Astrocyte of the cerebellum (primary cell): ENCODE measurements around the gene SRXN1.

ENCODE experiments used
- DNase-seq: peaks from one replicate; pipeline ENCODE4 v3.0.0-alpha.2; 2011; ENCODE audit warnings: low read depth
- H3K4me3 ChIP-seq: 2 replicates; pipeline ENCODE4 v1.5.1; 2011; ENCODE audit warnings: mild to moderate bottlenecking, low read depth, low read length, moderate library complexity
- in situ Hi-C: cut with HindIII; loops from 2 replicates; pipeline ENCODE4 v1.10.0; 2017; ENCODE audit warnings: low sequenced_read_pairs
- TF ChIP-seq, protein P1 (sequence below): IDR thresholded peaks from 2 replicates; pipeline ENCODE4 v1.5.1; 2012; ENCODE audit warnings: low read length, low read depth, moderate library complexity, mild to moderate bottlenecking; ENCODE audit errors: missing control alignments

SRXN1 gene

DNA sequence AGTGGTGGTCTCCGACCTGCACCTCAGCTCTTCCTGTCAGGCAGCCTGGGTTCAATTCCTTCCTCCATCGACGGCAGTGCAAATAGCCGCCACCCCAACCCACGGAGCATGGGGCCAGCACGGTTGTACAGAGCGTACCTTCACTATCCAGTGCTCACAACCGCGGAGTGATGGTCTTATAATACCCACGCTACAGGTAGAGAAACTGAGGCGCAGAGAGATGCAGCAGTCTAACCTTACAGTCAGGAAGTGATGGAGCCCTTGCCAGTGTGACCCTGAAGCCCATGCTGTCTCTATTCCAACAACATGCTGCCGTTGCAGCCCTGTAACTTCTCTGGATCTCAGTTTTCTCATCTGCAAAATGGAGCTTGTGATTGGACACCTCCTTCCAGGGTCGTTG, 11.6 kb upstream of the SRXN1 start:
- no peak for DNase-seq
- TF ChIP-seq, protein P1, sequence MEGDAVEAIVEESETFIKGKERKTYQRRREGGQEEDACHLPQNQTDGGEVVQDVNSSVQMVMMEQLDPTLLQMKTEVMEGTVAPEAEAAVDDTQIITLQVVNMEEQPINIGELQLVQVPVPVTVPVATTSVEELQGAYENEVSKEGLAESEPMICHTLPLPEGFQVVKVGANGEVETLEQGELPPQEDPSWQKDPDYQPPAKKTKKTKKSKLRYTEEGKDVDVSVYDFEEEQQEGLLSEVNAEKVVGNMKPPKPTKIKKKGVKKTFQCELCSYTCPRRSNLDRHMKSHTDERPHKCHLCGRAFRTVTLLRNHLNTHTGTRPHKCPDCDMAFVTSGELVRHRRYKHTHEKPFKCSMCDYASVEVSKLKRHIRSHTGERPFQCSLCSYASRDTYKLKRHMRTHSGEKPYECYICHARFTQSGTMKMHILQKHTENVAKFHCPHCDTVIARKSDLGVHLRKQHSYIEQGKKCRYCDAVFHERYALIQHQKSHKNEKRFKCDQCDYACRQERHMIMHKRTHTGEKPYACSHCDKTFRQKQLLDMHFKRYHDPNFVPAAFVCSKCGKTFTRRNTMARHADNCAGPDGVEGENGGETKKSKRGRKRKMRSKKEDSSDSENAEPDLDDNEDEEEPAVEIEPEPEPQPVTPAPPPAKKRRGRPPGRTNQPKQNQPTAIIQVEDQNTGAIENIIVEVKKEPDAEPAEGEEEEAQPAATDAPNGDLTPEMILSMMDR, result no peak
- no peak overlapping the region for H3K4me3 ChIP-seq
- in situ Hi-C loops, result no loop called here

DNA sequence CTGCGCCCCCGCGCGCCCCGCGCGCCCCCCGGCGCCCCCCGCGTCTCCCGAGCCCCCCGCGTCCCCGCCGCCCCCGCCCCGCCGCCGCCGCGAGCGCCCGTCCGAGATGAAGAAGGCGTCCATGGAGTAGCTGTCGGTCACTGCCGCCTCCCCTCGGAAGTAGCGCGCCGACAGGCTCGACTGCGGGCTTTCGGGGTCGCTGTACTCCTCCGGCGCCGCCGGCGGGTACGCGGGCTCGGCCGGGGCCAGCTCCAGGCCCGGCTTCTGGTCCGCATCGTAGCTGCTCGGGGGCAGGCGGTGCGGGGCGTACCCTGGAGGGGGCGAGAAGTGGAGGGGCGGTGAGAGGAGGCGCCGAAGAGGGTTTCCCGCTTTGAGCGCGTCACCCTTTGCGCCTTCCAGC, 11.2 kb upstream of the SRXN1 start:
- DNase-seq, result no peak
- no peak overlapping the region for H3K4me3 ChIP-seq
- in situ Hi-C loops, result no loop called here
- TF ChIP-seq, protein P1, result no peak

DNA sequence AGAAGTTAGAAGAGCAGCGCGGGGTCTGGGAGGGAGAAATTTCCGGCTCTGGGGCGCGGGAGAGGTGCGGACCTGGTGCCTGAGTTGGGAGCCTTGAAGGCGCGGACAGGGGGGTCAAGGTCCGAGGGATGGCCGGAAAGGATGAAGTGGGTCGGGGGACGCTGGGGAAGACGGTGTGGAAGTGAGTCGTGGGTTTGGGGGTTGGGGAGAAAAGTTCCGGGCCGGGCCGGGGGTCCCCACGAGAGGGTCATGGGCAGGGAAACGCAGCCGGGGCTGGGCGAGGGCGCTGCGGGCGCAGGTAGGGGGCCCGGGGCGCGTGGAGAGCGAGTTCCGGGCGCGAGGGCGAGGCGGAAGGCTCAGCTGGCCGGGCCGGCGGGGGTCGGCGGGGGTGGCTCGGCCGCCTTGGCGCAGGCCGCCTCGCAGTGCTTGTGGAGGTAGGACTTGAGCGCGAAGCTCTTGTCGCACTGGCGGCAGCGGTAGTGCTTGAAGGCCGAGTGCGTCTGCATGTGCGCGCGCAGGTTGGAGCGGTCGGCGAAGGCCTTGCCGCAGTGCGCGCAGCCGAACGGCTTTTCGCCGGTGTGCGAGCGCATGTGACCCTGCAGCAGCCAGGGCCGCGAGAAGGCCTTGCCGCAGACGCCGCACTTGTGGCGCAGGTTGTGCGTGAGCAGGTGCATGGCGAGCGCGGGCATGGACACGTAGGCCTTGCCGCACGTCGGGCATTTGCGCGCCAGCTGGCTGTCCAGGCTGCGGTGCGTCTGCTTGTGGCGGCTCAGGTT, 10.5 kb upstream of the SRXN1 start:
- DNase-seq, result no peak

DNA sequence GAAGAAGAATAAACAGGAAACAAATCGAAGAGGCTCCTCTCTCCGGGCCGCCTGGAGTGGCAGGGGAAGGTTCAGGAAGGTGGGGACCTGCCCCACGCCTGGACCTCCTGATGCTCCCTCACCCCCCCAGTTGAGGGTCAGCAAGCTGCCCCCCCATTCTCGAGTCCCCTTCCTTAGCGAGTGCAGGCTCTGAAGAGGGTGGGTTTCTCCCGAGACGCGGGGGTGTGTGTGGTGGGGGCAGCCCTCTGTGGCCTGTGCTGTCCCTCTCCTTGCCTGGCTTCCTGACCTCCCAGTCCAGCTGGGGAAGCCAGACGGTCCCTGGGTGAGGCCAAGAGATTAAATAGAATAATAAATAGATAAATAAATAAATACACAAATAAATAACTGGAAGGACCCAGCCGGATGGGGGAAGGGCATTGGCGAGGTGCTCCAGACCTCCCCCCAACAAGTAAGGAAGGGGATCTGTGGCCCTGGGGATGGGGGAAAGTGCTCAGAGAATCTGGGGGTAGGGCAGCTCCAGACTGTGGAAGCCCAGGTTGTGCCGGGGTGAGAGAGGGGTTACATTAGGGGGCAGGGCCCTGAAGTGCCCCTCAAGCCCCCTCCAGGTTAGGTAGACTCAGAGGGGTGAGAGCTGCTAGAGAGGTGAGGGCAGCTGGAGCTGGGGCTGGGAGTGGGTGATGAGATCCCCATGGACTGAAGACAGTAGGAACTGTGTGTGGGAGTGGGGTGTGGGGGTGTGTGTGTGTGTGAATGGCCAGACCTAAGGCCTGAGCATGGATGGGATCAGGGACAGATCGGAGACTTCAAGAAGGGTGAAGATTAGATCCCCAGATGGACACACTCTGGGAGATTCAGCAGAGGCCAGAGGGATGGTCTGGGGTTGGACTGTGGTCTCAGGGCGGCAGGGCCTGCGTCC, 9.5 kb upstream of the SRXN1 start:
- no peak overlapping the region for H3K4me3 ChIP-seq
- TF ChIP-seq, protein P1, result no peak
- no peak for DNase-seq
- in situ Hi-C loops, result no loop called here

More for the DNA sequence above, 10.5 kb upstream of the SRXN1 start:
- in situ Hi-C loops, result no loop called here
- no peak overlapping the region for H3K4me3 ChIP-seq
- TF ChIP-seq, protein P1, result no peak

DNA sequence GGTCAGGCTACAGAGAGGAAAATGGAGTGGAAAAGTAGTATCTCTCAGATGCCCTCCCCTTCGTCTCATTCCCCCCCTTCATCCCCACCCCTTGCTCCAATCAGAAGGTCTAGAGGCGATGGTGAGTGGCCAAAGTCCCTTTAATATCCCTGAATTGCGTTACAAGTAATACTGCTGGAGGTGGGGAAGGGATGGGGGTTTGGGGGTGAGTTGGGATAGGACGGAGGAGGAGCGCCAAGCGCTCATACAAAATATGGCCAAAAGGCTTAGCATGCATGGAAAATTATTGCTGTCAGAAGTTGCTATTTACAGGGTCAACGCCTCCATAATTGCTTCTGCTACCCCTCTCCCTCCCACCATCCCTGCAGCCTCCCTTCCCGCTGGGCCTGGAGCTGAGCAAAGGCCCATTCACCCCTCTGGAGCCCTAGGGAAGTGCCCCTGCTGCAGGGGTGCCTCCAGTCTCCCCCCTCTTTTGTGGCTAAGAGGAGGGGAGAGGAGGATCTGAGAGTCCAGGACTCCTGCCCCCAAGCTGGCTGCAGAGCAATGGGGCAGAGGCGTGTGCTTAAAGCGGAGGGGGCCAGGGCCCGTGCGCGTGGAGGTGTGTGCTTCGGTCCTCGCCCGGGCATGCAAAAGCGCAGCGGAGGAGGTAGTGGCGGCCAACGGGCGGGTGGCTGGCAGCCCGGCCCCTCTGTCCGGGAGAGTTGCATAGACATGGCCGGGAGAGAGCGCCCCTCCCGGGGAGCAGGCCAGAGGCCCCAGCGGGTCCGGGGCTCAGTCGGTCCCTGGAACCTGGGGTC, 8.7 kb upstream of the SRXN1 start:
- in situ Hi-C loops, result no loop called here
- no peak overlapping the region for H3K4me3 ChIP-seq
- DNase-seq, result no peak
- TF ChIP-seq, protein P1, result no peak

DNA sequence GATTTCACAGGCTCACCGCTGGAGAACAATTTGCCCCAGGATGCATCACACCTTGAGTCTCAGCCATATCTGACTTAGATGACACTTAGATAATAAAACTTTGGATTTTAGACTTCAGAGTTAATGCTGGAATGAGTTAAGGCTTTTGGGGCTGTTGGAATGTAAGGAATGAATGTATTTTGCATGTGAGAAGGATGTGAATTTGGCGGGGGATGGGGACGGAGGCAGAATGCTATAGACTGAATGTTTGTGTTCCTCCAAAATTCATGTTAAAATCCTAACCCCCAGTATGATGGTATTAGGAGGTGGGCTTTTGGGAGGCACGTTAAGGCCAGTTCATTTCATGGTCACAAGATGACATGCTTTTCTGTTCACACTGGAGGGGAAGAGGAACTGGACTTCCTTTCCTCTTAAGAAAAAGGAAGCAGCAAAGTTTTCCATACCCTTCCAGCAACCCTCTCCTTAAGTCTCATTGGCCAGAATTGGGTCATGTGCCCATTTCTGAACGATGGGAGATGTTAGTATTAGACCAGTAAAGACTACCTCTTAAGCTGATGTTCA, 5.8 kb upstream of the SRXN1 start:
- H3K4me3 ChIP-seq, result no peak overlapping the region
- no peak for DNase-seq
- in situ Hi-C loops, result no loop called here
- TF ChIP-seq, protein P1, result no peak
